ENCODE measurements around the gene SEPTIN1. TPM values are rescaled to one million over a fixed set of nuclear protein-coding genes. Genes with fewer than 3 reads are reported as not detected.

SEPTIN1 gene
- total RNA-seq, 2 experiments from 2014 or later, result 186 to 194 TPM

- POLR2A ChIA-PET, result interaction anchor here (0.5 to 1.7 kb wide), 3 partner anchors 34 to 209 kb away, joined by 5 to 9 read pairs (median 6); no protein-coding TSS in a partner anchor
- CTCF ChIA-PET, result interaction anchor here (1.0 to 2.7 kb wide), 5 partner anchors 12 to 28 kb away, joined by 3 to 11 read pairs (median 7); partner anchors contain the start of genes ZNF48 and ZNF771
Observed at GRCh38 chr16:30381291-30382041, 895 bp downstream of the SEPTIN1 start.

GRCh38 chr16:30380803-30381208 lies 1.6 kb downstream of the SEPTIN1 start:
- ChIA-PET POLR2A (interaction anchor here (0.5 kb wide), 1 partner anchor 34 kb away, joined by 9 read pairs; no protein-coding TSS in a partner anchor), CTCF (interaction anchor here (1.5 to 2.7 kb wide), 3 partner anchors 9 to 14 kb away, joined by 4 to 11 read pairs (median 9); partner anchors contain the start of gene ZNF48)

- POLR2A ChIA-PET, result no interaction called here
- CTCF ChIA-PET, result interaction anchor here (1.5 to 2.7 kb wide), 3 partner anchors 9 to 15 kb away, joined by 4 to 11 read pairs (median 9); partner anchors contain the start of gene ZNF48
Observed at GRCh38 chr16:30380072-30380802, 2.1 kb downstream of the SEPTIN1 start.

GRCh38 chr16:30379158-30379783 lies 3.1 kb downstream of the SEPTIN1 start:
- ChIA-PET CTCF (interaction anchor here (1.5 to 2.7 kb wide), 3 partner anchors 8 to 16 kb away, joined by 4 to 11 read pairs (median 9); partner anchors contain the start of gene ZNF48), POLR2A (interaction anchor here (0.6 kb wide), 1 partner anchor 196 kb away, joined by 7 read pairs; no protein-coding TSS in a partner anchor)

- CTCF ChIA-PET, result interaction anchor here (0.8 to 1.5 kb wide), 3 partner anchors 17 to 193 kb away, joined by 3 to 8 read pairs (median 3); partner anchors contain the start of genes ZNF48 and ZNF688
- POLR2A ChIA-PET, result interaction anchor here (0.6 to 0.9 kb wide), 3 partner anchors 28 to 195 kb away, joined by 3 to 7 read pairs (median 3); partner anchors contain the start of gene ZNF771
Observed at GRCh38 chr16:30378236-30379157, 3.9 kb downstream of the SEPTIN1 start.

GRCh38 chr16:30377812-30378235 lies 4.5 kb downstream of the SEPTIN1 start:
- ChIA-PET CTCF (interaction anchor here (0.8 to 1.5 kb wide), 4 partner anchors 18 to 194 kb away, joined by 3 to 8 read pairs (median 3); partner anchors contain the start of genes ZNF48 and ZNF688), POLR2A (interaction anchor here (0.8 to 1.6 kb wide), 4 partner anchors 14 to 193 kb away, joined by 3 to 4 read pairs (median 3); partner anchors contain the start of gene ZNF771)

- ChIA-PET POLR2A (interaction anchor here (0.8 to 1.6 kb wide), 3 partner anchors 13 to 192 kb away, joined by 3 to 4 read pairs (median 3); partner anchors contain the start of gene ZNF771), CTCF (interaction anchor here (0.8 to 1.5 kb wide), 4 partner anchors 19 to 194 kb away, joined by 3 to 8 read pairs (median 3); partner anchors contain the start of genes ZNF48 and ZNF688)
Observed at GRCh38 chr16:30377050-30377811, 5.1 kb downstream of the SEPTIN1 start.

- CTCF ChIA-PET, result interaction anchor here (0.5 to 1.3 kb wide), 2 partner anchors 33 to 192 kb away, joined by 3 read pairs; no protein-coding TSS in a partner anchor
- POLR2A ChIA-PET, result interaction anchor here (0.8 to 1.6 kb wide), 2 partner anchors 12 to 31 kb away, joined by 3 to 4 read pairs; partner anchors contain the start of gene ZNF771
Observed at GRCh38 chr16:30376461-30376902, 5.9 kb downstream of the SEPTIN1 start.

GRCh38 chr16:30375864-30376263 lies 6.5 kb downstream of the SEPTIN1 start:
- ChIA-PET POLR2A (no interaction called here), CTCF (interaction anchor here (0.5 kb wide), 1 partner anchor 193 kb away, joined by 3 read pairs; no protein-coding TSS in a partner anchor)

- POLR2A ChIA-PET, result no interaction called here
- CTCF ChIA-PET, result no interaction called here
Observed at GRCh38 chr16:30374538-30374937, 7.8 kb downstream of the SEPTIN1 start, which contains the start of gene MYL11. Gene MYL11 (plus strand): TSS chr16:30374802. CDS start chr16:30374858, 56 bp downstream.

GRCh38 chr16:30372725-30373124 lies 9.6 kb downstream of the SEPTIN1 start:
- CTCF ChIA-PET, result interaction anchor here (0.5 kb wide), 1 partner anchor 196 kb away, joined by 3 read pairs; no protein-coding TSS in a partner anchor
- POLR2A ChIA-PET, result no interaction called here

- POLR2A ChIA-PET, result interaction anchor here (1.7 kb wide), 1 partner anchor 11 kb away, joined by 11 read pairs; the partner anchor contains the start of gene SEPTIN1
- CTCF ChIA-PET, result interaction anchor here (0.8 to 1.7 kb wide), 5 partner anchors 8 to 259 kb away, joined by 3 to 5 read pairs (median 3); partner anchors contain the start of genes GDPD3, SEPTIN1 and ZNF771
Observed at GRCh38 chr16:30372038-30372712, 10.2 kb downstream of the SEPTIN1 start.

GRCh38 chr16:30371248-30371816 lies 11.0 kb downstream of the SEPTIN1 start:
- POLR2A ChIA-PET, result interaction anchor here (0.9 to 1.7 kb wide), 6 partner anchors 12 to 59 kb away, joined by 3 to 11 read pairs (median 4); partner anchors contain the start of genes CD2BP2, DCTPP1, SEPTIN1 and ZNF771
- CTCF ChIA-PET, result interaction anchor here (0.6 to 1.7 kb wide), 12 partner anchors 9 to 275 kb away, joined by 3 to 6 read pairs (median 4); partner anchors contain the start of genes GDPD3, SEPTIN1, ZNF48 and ZNF771

GRCh38 chr16:30370456-30371247 lies 11.7 kb downstream of the SEPTIN1 start, which contains the start of gene TBC1D10B:
Gene TBC1D10B (minus strand): TSS chr16:30370494. CDS start chr16:30370183, 311 bp downstream.
- ChIA-PET CTCF (interaction anchor here (0.6 to 1.7 kb wide), 11 partner anchors 9 to 274 kb away, joined by 3 to 6 read pairs (median 4); partner anchors contain the start of genes GDPD3, SEPTIN1, ZNF48 and ZNF771), POLR2A (interaction anchor here (0.9 to 1.7 kb wide), 6 partner anchors 12 to 60 kb away, joined by 3 to 11 read pairs (median 4); partner anchors contain the start of genes CD2BP2, DCTPP1, SEPTIN1 and ZNF771)
